ENCODE measurements around the gene FABP1.

Gene FABP1

DNA sequence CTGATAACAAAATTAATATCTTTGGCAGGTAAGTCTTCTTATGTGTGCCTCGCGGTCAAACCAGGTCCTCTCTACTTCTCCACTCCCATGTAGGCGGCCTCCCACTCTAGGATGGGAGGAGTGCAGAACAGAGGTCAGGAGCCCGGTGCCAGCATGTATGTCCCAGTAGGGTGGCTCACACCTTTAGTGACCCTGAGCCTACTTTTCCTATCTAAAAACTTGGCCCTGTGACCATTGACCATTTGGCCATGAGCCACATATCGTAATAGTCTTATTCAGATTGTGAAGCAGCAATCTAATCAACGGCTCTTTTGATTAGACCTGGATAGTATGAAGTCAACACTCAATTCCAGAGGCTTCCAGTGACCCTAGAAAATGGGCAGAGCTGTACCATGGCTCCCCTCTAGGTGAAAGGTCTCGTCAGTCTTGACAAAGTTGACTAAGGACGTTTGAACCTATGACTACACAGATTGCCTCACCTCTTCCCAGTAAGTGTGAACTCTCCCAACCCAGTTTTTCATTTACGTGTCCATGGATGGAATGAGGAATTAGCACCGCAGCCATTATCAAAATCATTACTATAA lies 17.1 kb upstream of the FABP1 start:
- TF ChIP-seq CTCF (IDR thresholded peaks at IDR 0.05; ENCODE audit: low read depth, low read length, missing control alignments): no peak
- DNase-seq: no peak
- Histone ChIP-seq H3K4me3 (ENCODE audit: low read depth, low read length) (no peak overlapping the region), H3K27ac (no peak overlapping the region), H3K36me3 (replicated peaks) (no peaks in the 10 kb centered on the region), H3K27me3 (replicated peaks) (no peaks in the 10 kb centered on the region)
- in situ Hi-C loops (cut with HindIII; ENCODE audit: low pct_ligation_motif_present, low sequenced_read_pairs): no loop called here

DNA sequence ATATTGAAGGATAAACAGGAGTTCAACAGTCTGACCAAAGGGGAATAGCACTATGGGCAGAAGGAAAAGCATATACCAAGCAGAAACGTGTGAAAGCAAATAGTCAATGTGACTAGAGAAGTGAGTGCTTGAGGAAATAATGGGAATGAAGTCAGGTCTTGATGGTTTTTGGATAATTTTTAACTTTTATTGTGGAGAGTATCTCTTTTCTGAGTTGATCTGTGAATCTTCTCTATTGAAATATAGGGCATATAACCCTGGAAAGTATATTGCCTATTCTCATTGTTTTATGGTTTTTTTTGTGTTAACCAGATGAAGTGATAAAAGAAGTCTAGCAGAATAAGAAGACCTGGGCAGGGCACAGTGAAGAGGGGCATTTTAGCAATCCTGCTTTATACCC lies 16.4 kb upstream of the FABP1 start:
- Histone ChIP-seq H3K27ac (no peak overlapping the region), H3K36me3 (replicated peaks) (no peaks in the 10 kb centered on the region), H3K4me3 (ENCODE audit: low read depth, low read length) (no peak overlapping the region), H3K27me3 (replicated peaks) (no peaks in the 10 kb centered on the region)
- in situ Hi-C loops (cut with HindIII; ENCODE audit: low pct_ligation_motif_present, low sequenced_read_pairs): no loop called here
- TF ChIP-seq CTCF (IDR thresholded peaks at IDR 0.05; ENCODE audit: low read depth, low read length, missing control alignments): no peak
- no peak for DNase-seq

DNA sequence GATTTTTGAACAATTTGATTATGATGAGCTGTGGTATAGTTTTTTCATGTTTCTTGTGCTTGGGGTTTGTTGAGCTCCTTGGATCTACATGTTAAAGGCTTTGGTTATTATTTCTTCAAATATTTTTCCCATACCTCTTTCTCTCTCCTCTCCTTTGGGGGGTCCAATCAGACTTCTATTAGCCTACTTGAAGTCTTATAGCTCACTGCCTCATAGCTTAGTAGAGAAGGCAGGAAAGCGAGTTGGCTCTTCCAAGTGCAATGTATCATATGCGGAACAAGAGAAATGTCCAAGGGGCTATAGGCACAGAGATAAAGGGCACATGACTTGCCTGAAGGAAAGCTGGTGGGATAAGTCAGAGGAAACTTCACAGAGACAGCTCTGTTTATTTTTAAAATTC lies 14.1 kb upstream of the FABP1 start:
- H3K36me3 ChIP-seq (replicated peaks): no peaks in the 10 kb centered on the region
- H3K27ac ChIP-seq: no peak overlapping the region
- no peak overlapping the region for H3K4me3 ChIP-seq (ENCODE audit: low read depth, low read length)
- in situ Hi-C loops (cut with HindIII; ENCODE audit: low pct_ligation_motif_present, low sequenced_read_pairs): no loop called here
- H3K27me3 ChIP-seq (replicated peaks): no peaks in the 10 kb centered on the region
- DNase-seq: no peak
- TF ChIP-seq CTCF (IDR thresholded peaks at IDR 0.05; ENCODE audit: low read depth, low read length, missing control alignments): no peak

DNA sequence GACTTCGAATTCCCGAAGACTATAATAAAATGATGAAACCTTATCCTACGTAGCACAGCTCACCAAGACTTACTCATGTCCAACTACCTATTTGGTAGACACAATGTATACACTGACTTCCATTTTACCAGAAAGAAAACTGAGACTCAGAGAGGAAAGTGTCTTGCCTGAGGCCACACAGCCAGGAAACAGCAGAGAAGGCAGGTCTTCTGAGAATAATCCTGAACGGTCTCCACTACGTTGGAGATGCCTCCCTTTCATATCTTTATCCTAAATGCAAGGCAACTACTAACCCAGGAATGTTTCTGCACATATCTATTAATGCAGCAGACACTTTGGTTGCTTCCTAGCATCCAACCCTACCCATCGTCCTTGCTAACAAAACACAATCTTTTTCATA lies 11.9 kb upstream of the FABP1 start:
- H3K36me3 ChIP-seq (replicated peaks): no peaks in the 10 kb centered on the region
- in situ Hi-C loops (cut with HindIII; ENCODE audit: low pct_ligation_motif_present, low sequenced_read_pairs): no loop called here

GRCh38 chr2:88139203-88139702 lies 11.4 kb upstream of the FABP1 start:
- H3K27ac ChIP-seq: no peak overlapping the region
- TF ChIP-seq CTCF (IDR thresholded peaks at IDR 0.05; ENCODE audit: low read depth, low read length, missing control alignments): no peak
- in situ Hi-C loops (cut with HindIII; ENCODE audit: low pct_ligation_motif_present, low sequenced_read_pairs): no loop called here

More for the DNA sequence above, 11.9 kb upstream of the FABP1 start:
- Histone ChIP-seq H3K27me3 (replicated peaks) (no peaks in the 10 kb centered on the region), H3K27ac (no peak overlapping the region), H3K4me3 (ENCODE audit: low read depth, low read length) (no peak overlapping the region)
- TF ChIP-seq CTCF (IDR thresholded peaks at IDR 0.05; ENCODE audit: low read depth, low read length, missing control alignments): no peak
- no peak for DNase-seq

GRCh38 chr2:88137833-88138232 lies 10.0 kb upstream of the FABP1 start:
- Histone ChIP-seq H3K27me3 (replicated peaks) (no peaks in the 10 kb centered on the region), H3K36me3 (replicated peaks) (no peaks in the 10 kb centered on the region), H3K4me3 (ENCODE audit: low read depth, low read length) (no peak overlapping the region), H3K27ac (no peak overlapping the region)
- in situ Hi-C loops (cut with HindIII; ENCODE audit: low pct_ligation_motif_present, low sequenced_read_pairs): no loop called here
- no peak for DNase-seq
- TF ChIP-seq CTCF (IDR thresholded peaks at IDR 0.05; ENCODE audit: low read depth, low read length, missing control alignments): no peak

More at GRCh38 chr2:88139203-88139702, 11.4 kb upstream of the FABP1 start:
- Histone ChIP-seq H3K36me3 (replicated peaks) (no peaks in the 10 kb centered on the region), H3K4me3 (ENCODE audit: low read depth, low read length) (no peak overlapping the region), H3K27me3 (replicated peaks) (no peaks in the 10 kb centered on the region)
- no peak for DNase-seq

Measured in brain microvascular endothelial cell (primary cell).